GM12878 (cell line): ENCODE measurements around the gene IRF2. TPM values are rescaled to one million over a fixed set of nuclear protein-coding genes. Genes with fewer than 3 reads are reported as not detected.

ENCODE experiments used
- ATAC-seq: fragments of 200-7000 bp; cut with Tn5 transposase; 3 replicates; pipeline ENCODE4 v1.9.1; 2020; ENCODE audit warnings: mild to moderate bottlenecking, moderate library complexity
- BruUV-seq: library from RNA; stranded (reverse); fragments of 400-500 nt; replicated peaks from 2 replicates; lab custom pipeline; 2021; lab: Mats Ljungman, UMichigan
- CTCF ChIA-PET: fragments of 300-600 bp; sonication (Branson Sonifier 250); formaldehyde crosslinking; extraction: SDS; loops from one replicate; lab custom pipeline; 2021; ENCODE audit warnings: inconsistent platforms; lab: Yijun Ruan, JAX
- POLR2A ChIA-PET: fragments of 350-600 bp; formaldehyde crosslinking; extraction: SDS; loops from one replicate; lab custom pipeline; 2021; ENCODE audit warnings: inconsistent platforms; lab: Charles Lee
- RAD21 ChIA-PET: fragments of 300-600 bp; sonication (Branson Sonifier 250); formaldehyde crosslinking; loops from one replicate; lab custom pipeline; 2023; ENCODE audit warnings: antibody characterized with exemption; ENCODE audit not compliant: unreplicated experiment; lab: Charles Lee
- SMC1A ChIA-PET: fragments of 300-600 bp; sonication (Branson Sonifier 250); formaldehyde crosslinking; loops from one replicate; lab custom pipeline; 2023; ENCODE audit not compliant: unreplicated experiment, uncharacterized antibody; lab: Charles Lee
- DNase-seq: peaks from one replicate; pipeline ENCODE4 v3.0.0-alpha.2; 2011; ENCODE audit warnings: low read depth, low spot score
- FAIRE-seq: peaks from 3 replicates; lab custom pipeline; 2011; peaks lifted over from hg19 to GRCh38; lab: Jason Lieb, UNC
- H2AFZ ChIP-seq: 2 replicates; pipeline ENCODE4 v1.6.0; 2011; ENCODE audit warnings: low read depth, low read length, control low read depth; ENCODE audit not compliant: control insufficient read depth
- H3K27ac ChIP-seq: 2 replicates; pipeline ENCODE4 v1.5.1; 2011; ENCODE audit warnings: control low read depth; ENCODE audit not compliant: control insufficient read depth, insufficient read depth
- H3K27me3 ChIP-seq, 2 experiments: replicated peaks in 1 of 2; 2 replicates each; pipeline versions ENCODE4 v1.6.0 to v1.6.1; 2011; ENCODE audit warnings: low read length in 1 of 2; ENCODE audit not compliant: control insufficient read depth in 2 of 2, insufficient read depth in 2 of 2
- H3K36me3 ChIP-seq, 2 experiments: 2 replicates each; pipeline ENCODE4 v1.5.1; 2011; ENCODE audit warnings: low read length in 1 of 2; ENCODE audit not compliant: control insufficient read depth in 2 of 2, insufficient read depth in 2 of 2
- H3K4me1 ChIP-seq: 2 replicates; pipeline ENCODE4 v1.6.1; 2011; ENCODE audit warnings: mild to moderate bottlenecking, low read length, moderate library complexity, mixed read lengths; ENCODE audit not compliant: control insufficient read depth, insufficient read depth
- H3K4me2 ChIP-seq: 2 replicates; pipeline ENCODE4 v1.6.0; 2011; ENCODE audit warnings: control low read depth; ENCODE audit not compliant: control insufficient read depth, insufficient read depth
- H3K4me3 ChIP-seq: fragments of 200-600 bp; sonication (generic); 2 replicates; pipeline ENCODE4 v1.5.1; 2016
- H3K79me2 ChIP-seq: 2 replicates; pipeline ENCODE4 v1.6.0; 2011; ENCODE audit warnings: low read length; ENCODE audit not compliant: control insufficient read depth, insufficient read depth
- H3K9ac ChIP-seq: 2 replicates; pipeline ENCODE4 v1.8.0; 2011; ENCODE audit warnings: low read length, control low read depth, mixed read lengths; ENCODE audit not compliant: control insufficient read depth, insufficient read depth
- H3K9me3 ChIP-seq: replicated peaks from 3 replicates; pipeline ENCODE4 v1.5.1; 2011; ENCODE audit warnings: mild to moderate bottlenecking, low read length; ENCODE audit not compliant: control insufficient read depth, insufficient read depth
- H4K20me1 ChIP-seq: 2 replicates; pipeline ENCODE4 v1.6.0; 2011; ENCODE audit not compliant: control insufficient read depth, insufficient read depth
- HDAC2 ChIP-seq: fragments of 200-600 bp; sonication (generic); IDR thresholded peaks from 2 replicates; pipeline ENCODE4 v1.6.1; 2017
- MEF2A ChIP-seq: IDR thresholded peaks from 2 replicates; pipeline ENCODE4 v1.6.1; 2011; ENCODE audit warnings: low read depth, mild to moderate bottlenecking, low read length, moderate library complexity; ENCODE audit not compliant: insufficient read depth
- SUZ12 ChIP-seq: fragments of 200-600 bp; sonication (generic); IDR thresholded peaks from one replicate; pipeline ENCODE4 v1.6.1; 2018; ENCODE audit warnings: antibody characterized with exemption, mild to moderate bottlenecking; ENCODE audit not compliant: unreplicated experiment
- TAF1 ChIP-seq: IDR thresholded peaks from 2 replicates; pipeline ENCODE4 v1.6.1; 2011; ENCODE audit warnings: mild to moderate bottlenecking, low read depth, low read length, borderline replicate concordance
- in situ Hi-C: fragments of 300-500 bp; cut with MboI; formaldehyde crosslinking; loops from 9 replicates; pipeline ENCODE4 v1.14.3; 2018; ENCODE audit warnings: mixed read lengths
- intact Hi-C: fragments of 100-400 bp; cut with micrococcal nuclease; formaldehyde crosslinking; loops from one replicate; pipeline ENCODE4 v1.14.2; 2022; ENCODE audit not compliant: unreplicated experiment
- polyA plus RNA-seq, 11 experiments: library from polyadenylated mRNA; depleted of rRNA in 4 of 11; unstranded in 6 of 11; stranded (reverse) in 5 of 11; fragments of >200 nt; fragmentation: Nextera tagmentation in 4 of 11; fragmentation: Illumina TruSeq in 1 of 11; extraction: Ambion mirVana in 4 of 11; extraction: Trizol in 1 of 11; gene quantifications; 1 replicate in 1 of 11; 2 replicates in 10 of 11; pipeline versions ENCODE4 v1.2.1 to v1.2.3, GENCODE V29; 2011 to 2016; ENCODE audit warnings: inconsistent platforms in 2 of 11, missing spikeins in 2 of 11, low read depth in 1 of 11
- total RNA-seq, 4 experiments: library from RNA; depleted of rRNA in 3 of 4; stranded (reverse); fragments of >200 nt in 3 of 4; fragmentation: Illumina TruSeq in 1 of 4; extraction: Trizol in 1 of 4; gene quantifications; 2 replicates each; pipeline versions ENCODE4 v1.2.1 to v1.2.3, GENCODE V29; 2013 to 2021
- TF ChIP-seq, protein P1 (sequence below): IDR thresholded peaks from 2 replicates; pipeline ENCODE4 v1.6.1; 2012; ENCODE audit warnings: low read depth, low read length, improper control_type of control experiment
- TF ChIP-seq, protein P2 (sequence below): fragments of 450-650 bp; conservative IDR thresholded peaks from 2 replicates; pipeline ENCODE4 v1.6.1; 2017; ENCODE audit warnings: mild to moderate bottlenecking, moderate library complexity
- TF ChIP-seq, protein P3 (sequence below): IDR thresholded peaks from 2 replicates; pipeline ENCODE4 v1.6.1; 2011; ENCODE audit warnings: borderline replicate concordance, low read depth, mild to moderate bottlenecking, moderate library complexity, low read length; ENCODE audit not compliant: insufficient read depth, poor library complexity, severe bottlenecking
- TF ChIP-seq, protein P4 (sequence below): fragments of 450-650 bp; IDR thresholded peaks from 2 replicates; pipeline ENCODE4 v1.6.1; 2018; ENCODE audit warnings: mild to moderate bottlenecking, low read depth, moderate library complexity; ENCODE audit not compliant: partially characterized antibody

IRF2 gene
- total and polyA plus RNA-seq, 10 of the 15 experiments (the other 5 are each of a cell fraction or from before 2014, with no cell fraction given) = 45.1 to 99.3 (median 58.9) TPM

DNA sequence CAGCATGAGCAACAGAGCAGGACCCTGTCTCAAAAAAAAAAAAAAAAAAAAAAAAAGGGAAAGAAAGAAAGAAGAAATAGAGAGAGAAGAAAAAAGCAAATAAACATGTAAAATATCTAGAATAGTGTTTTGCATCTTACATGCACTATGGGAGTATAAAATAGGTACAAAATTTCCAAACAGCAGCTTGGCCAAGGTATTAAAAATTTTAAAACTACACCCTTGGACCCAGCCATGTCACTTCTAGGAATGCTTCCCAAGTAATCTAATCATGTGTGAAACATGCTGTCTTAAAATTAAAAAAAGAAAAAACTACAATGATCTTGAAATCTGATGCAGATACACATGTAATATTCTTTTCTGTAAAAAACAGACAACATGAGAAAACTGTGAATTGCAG, 21.6 kb downstream of the IRF2 start:
- SMC1A ChIA-PET = interaction anchor here (1.2 to 3.0 kb wide), 7 partner anchors 10 to 188 kb away, joined by 3 to 12 read pairs (median 5); no protein-coding TSS in a partner anchor
- no peak for DNase-seq
- Histone ChIP-seq H3K9ac (no peak overlapping the region), H3K36me3 (peaks cover 6 to 8% of the 10 kb centered on the region in 2 experiments; a peak in 3 of 4 replicates), H3K4me1 (peaks cover 43% of the 10 kb centered on the region), H3K4me2 (no peak overlapping the region), H3K4me3 (no peak overlapping the region; the same call in 1 of the 2 replicates), H3K9me3 (no peaks in the 10 kb centered on the region; the same call in 2 of the 3 replicates)
- TF ChIP-seq, protein P1, sequence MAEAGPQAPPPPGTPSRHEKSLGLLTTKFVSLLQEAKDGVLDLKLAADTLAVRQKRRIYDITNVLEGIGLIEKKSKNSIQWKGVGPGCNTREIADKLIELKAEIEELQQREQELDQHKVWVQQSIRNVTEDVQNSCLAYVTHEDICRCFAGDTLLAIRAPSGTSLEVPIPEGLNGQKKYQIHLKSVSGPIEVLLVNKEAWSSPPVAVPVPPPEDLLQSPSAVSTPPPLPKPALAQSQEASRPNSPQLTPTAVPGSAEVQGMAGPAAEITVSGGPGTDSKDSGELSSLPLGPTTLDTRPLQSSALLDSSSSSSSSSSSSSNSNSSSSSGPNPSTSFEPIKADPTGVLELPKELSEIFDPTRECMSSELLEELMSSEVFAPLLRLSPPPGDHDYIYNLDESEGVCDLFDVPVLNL = no peak
- TF ChIP-seq, protein P2, sequence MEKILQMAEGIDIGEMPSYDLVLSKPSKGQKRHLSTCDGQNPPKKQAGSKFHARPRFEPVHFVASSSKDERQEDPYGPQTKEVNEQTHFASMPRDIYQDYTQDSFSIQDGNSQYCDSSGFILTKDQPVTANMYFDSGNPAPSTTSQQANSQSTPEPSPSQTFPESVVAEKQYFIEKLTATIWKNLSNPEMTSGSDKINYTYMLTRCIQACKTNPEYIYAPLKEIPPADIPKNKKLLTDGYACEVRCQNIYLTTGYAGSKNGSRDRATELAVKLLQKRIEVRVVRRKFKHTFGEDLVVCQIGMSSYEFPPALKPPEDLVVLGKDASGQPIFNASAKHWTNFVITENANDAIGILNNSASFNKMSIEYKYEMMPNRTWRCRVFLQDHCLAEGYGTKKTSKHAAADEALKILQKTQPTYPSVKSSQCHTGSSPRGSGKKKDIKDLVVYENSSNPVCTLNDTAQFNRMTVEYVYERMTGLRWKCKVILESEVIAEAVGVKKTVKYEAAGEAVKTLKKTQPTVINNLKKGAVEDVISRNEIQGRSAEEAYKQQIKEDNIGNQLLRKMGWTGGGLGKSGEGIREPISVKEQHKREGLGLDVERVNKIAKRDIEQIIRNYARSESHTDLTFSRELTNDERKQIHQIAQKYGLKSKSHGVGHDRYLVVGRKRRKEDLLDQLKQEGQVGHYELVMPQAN = no peak
- TF ChIP-seq, protein P3, sequence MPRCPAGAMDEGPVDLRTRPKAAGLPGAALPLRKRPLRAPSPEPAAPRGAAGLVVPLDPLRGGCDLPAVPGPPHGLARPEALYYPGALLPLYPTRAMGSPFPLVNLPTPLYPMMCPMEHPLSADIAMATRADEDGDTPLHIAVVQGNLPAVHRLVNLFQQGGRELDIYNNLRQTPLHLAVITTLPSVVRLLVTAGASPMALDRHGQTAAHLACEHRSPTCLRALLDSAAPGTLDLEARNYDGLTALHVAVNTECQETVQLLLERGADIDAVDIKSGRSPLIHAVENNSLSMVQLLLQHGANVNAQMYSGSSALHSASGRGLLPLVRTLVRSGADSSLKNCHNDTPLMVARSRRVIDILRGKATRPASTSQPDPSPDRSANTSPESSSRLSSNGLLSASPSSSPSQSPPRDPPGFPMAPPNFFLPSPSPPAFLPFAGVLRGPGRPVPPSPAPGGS = no peak
- TF ChIP-seq TAF1 (no peak), HDAC2 (no peak), MEF2A (no peak), SUZ12 (no peak)
- TF ChIP-seq, protein P4, sequence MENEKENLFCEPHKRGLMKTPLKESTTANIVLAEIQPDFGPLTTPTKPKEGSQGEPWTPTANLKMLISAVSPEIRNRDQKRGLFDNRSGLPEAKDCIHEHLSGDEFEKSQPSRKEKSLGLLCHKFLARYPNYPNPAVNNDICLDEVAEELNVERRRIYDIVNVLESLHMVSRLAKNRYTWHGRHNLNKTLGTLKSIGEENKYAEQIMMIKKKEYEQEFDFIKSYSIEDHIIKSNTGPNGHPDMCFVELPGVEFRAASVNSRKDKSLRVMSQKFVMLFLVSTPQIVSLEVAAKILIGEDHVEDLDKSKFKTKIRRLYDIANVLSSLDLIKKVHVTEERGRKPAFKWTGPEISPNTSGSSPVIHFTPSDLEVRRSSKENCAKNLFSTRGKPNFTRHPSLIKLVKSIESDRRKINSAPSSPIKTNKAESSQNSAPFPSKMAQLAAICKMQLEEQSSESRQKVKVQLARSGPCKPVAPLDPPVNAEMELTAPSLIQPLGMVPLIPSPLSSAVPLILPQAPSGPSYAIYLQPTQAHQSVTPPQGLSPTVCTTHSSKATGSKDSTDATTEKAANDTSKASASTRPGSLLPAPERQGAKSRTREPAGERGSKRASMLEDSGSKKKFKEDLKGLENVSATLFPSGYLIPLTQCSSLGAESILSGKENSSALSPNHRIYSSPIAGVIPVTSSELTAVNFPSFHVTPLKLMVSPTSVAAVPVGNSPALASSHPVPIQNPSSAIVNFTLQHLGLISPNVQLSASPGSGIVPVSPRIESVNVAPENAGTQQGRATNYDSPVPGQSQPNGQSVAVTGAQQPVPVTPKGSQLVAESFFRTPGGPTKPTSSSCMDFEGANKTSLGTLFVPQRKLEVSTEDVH = no peak
- TF ChIP-seq, all 136 proteins: peak for 0
- BruUV-seq = no TSS peak
- H3K79me2 ChIP-seq = peaks cover 92% of the 10 kb centered on the region
- no peaks in the 10 kb centered on the region for H4K20me1 ChIP-seq
- in situ Hi-C loops (no loop called here), intact Hi-C loops (no loop called here)
- H3K27ac ChIP-seq = no peak overlapping the region
- RAD21 ChIA-PET = interaction anchor here (1.2 to 1.7 kb wide), 2 partner anchors 31 to 187 kb away, joined by 4 to 8 read pairs; no protein-coding TSS in a partner anchor
- no peak for ATAC-seq
- POLR2A ChIA-PET = interaction anchor here (1.3 to 1.9 kb wide), 4 partner anchors 10 to 188 kb away, joined by 3 to 19 read pairs (median 5); no protein-coding TSS in a partner anchor
- H2AFZ ChIP-seq = no peak overlapping the region
- no peaks in the 10 kb centered on the region for H3K27me3 ChIP-seq
- CTCF ChIA-PET = interaction anchor here (0.6 to 1.3 kb wide), 3 partner anchors 9 to 22 kb away, joined by 3 to 5 read pairs (median 3); no protein-coding TSS in a partner anchor
- FAIRE-seq = no peak
